GM13976 (cell line): ENCODE data around the gene PAX4.

Experiments
- DNase-seq: peaks from one replicate; pipeline ENCODE4 v3.0.0; 2012; ENCODE audit warnings: low spot score
- CTCF ChIP-seq: IDR thresholded peaks from 2 replicates; pipeline ENCODE4 v1.5.1; 2012; ENCODE audit warnings: borderline replicate concordance, mild to moderate bottlenecking; ENCODE audit not compliant: insufficient read depth; ENCODE audit errors: extremely low read depth, missing control alignments, control extremely low read depth
- in situ Hi-C: fragments of 300-500 bp; cut with MboI; formaldehyde crosslinking; loops from one replicate; pipeline ENCODE4 v1.12.0; 2022; ENCODE audit warnings: low sequenced_read_pairs, mixed read lengths, inconsistent platforms; ENCODE audit not compliant: unreplicated experiment

Gene PAX4

GRCh38 chr7:127618042-127618441 is at the start of gene PAX4:
TSS of gene PAX4 (minus strand) at chr7:127618142. CDS start at chr7:127615928, 2,214 bp downstream.
- DNase-seq, result no peak

GRCh38 chr7:127667017-127667670 is 49.2 kb upstream of the PAX4 start:
- TF ChIP-seq CTCF, result no peak
- DNase-seq, result no peak
- in situ Hi-C loops, result no loop called here

More at GRCh38 chr7:127618042-127618441, at the start of gene PAX4:
- in situ Hi-C loops, result no loop called here
- no peak for TF ChIP-seq CTCF

GRCh38 chr7:127666602-127667001 is 48.7 kb upstream of the PAX4 start:
- no peak for TF ChIP-seq CTCF
- in situ Hi-C loops, result no loop called here
- no peak for DNase-seq

GRCh38 chr7:127665922-127666321 is 48.0 kb upstream of the PAX4 start:
- no peak for TF ChIP-seq CTCF
- no peak for DNase-seq
- in situ Hi-C loops, result no loop called here

- no peak for TF ChIP-seq CTCF
- in situ Hi-C loops, result no loop called here
Observed at GRCh38 chr7:127658970-127659630, 41.2 kb upstream of the PAX4 start.

GRCh38 chr7:127657500-127657899 is 39.6 kb upstream of the PAX4 start:
- no peak for TF ChIP-seq CTCF
- in situ Hi-C loops, result no loop called here
- no peak for DNase-seq

More at GRCh38 chr7:127658970-127659630, 41.2 kb upstream of the PAX4 start:
- DNase-seq, result no peak

- in situ Hi-C loops, result no loop called here
- DNase-seq, result no peak
- no peak for TF ChIP-seq CTCF
Observed at GRCh38 chr7:127655720-127656119, 37.8 kb upstream of the PAX4 start.
